ENCODE data around the gene IL11RA. TPM values are rescaled to one million over a fixed set of nuclear protein-coding genes. Genes with fewer than 3 reads are reported as not detected.

IL11RA gene
- total and polyA plus RNA-seq, 9 of the 15 experiments (the other 6 are each of a cell fraction or from before 2014, with no cell fraction given), result 0.11 to 5.8 (median 2.8) TPM

DNA sequence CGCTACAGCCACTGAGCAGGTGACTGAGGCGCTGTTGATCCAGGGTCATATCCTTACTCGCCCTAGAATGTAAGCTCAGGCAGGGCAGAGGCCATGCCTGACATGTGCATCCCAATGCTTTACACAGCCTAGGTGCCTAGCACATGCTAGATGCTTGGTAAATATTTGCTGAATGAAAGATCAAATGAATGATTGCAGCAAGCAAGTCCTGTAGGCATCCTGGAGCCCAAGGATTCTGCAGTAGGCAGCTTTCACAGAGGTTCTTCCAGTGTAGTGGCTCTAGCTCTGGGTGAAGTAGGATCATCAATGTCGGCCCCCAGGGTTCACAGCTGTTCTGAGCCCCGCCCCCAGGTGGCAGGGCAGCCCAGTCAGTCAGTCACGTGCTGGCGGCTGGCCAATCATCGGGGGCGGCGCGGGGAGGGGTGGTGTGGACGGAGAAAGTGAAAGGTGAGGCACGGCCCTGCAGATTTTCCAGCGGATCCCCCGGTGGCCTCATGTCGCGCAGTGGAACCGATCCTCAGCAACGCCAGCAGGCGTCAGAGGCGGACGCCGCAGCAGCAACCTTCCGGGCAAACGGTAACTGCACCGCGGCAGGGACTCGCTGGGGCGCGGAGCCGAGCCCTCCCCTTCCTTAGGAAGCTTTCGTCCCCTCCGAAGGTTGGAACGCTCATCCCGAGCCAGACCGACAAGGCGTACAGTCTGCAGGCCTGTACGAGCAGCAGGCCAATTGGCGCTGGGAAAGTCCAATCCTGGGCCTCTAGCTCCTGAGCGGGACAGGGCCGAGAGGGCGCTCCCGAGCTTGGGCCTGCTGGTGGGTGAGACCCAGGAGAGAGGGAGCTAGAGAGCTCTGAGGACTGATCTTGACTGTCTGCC, 5.5 kb upstream of the IL11RA start, which contains the start of gene GALT (continued):
- no peak for TF ChIP-seq ZNF589 (CRISPR knock-in tag; IDR thresholded peaks at IDR 0.05; ENCODE audit: low read depth)
- TF ChIP-seq, protein P1, sequence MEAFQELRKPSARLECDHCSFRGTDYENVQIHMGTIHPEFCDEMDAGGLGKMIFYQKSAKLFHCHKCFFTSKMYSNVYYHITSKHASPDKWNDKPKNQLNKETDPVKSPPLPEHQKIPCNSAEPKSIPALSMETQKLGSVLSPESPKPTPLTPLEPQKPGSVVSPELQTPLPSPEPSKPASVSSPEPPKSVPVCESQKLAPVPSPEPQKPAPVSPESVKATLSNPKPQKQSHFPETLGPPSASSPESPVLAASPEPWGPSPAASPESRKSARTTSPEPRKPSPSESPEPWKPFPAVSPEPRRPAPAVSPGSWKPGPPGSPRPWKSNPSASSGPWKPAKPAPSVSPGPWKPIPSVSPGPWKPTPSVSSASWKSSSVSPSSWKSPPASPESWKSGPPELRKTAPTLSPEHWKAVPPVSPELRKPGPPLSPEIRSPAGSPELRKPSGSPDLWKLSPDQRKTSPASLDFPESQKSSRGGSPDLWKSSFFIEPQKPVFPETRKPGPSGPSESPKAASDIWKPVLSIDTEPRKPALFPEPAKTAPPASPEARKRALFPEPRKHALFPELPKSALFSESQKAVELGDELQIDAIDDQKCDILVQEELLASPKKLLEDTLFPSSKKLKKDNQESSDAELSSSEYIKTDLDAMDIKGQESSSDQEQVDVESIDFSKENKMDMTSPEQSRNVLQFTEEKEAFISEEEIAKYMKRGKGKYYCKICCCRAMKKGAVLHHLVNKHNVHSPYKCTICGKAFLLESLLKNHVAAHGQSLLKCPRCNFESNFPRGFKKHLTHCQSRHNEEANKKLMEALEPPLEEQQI (IDR thresholded peaks at IDR 0.05), result no peak
- TF ChIP-seq RB1 (IDR thresholded peaks at IDR 0.05; ENCODE audit: low read depth), result no peak
- TF ChIP-seq NR3C1 (CRISPR knock-in tag; IDR thresholded peaks at IDR 0.05), result no peak
- TF ChIP-seq RAD21 (CRISPR knock-in tag; conservative IDR thresholded peaks at IDR 0.05 in 1 of 2, IDR thresholded peaks at IDR 0.05 in 1 of 2), result 0 out of 4 replicates have a peak, but pooled peaks of 1 of the 2 experiments have one; percentile 31
- no peak for TF ChIP-seq CBFB (CRISPR knock-in tag; IDR thresholded peaks at IDR 0.05)
- TF ChIP-seq, protein P2, sequence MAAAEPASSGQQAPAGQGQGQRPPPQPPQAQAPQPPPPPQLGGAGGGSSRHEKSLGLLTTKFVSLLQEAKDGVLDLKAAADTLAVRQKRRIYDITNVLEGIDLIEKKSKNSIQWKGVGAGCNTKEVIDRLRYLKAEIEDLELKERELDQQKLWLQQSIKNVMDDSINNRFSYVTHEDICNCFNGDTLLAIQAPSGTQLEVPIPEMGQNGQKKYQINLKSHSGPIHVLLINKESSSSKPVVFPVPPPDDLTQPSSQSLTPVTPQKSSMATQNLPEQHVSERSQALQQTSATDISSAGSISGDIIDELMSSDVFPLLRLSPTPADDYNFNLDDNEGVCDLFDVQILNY (CRISPR knock-in tag; IDR thresholded peaks at IDR 0.05), result no peak
- no peak for TF ChIP-seq BACH1 (tag; IDR thresholded peaks at IDR 0.05)
- no peak for TF ChIP-seq STAT5B (CRISPR knock-in tag; IDR thresholded peaks at IDR 0.05)
- no peak for TF ChIP-seq PYGO2 (tag; IDR thresholded peaks at IDR 0.05)
- TF ChIP-seq, protein P3, sequence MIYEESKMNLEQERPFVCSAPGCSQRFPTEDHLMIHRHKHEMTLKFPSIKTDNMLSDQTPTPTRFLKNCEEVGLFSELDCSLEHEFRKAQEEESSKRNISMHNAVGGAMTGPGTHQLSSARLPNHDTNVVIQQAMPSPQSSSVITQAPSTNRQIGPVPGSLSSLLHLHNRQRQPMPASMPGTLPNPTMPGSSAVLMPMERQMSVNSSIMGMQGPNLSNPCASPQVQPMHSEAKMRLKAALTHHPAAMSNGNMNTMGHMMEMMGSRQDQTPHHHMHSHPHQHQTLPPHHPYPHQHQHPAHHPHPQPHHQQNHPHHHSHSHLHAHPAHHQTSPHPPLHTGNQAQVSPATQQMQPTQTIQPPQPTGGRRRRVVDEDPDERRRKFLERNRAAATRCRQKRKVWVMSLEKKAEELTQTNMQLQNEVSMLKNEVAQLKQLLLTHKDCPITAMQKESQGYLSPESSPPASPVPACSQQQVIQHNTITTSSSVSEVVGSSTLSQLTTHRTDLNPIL (CRISPR knock-in tag; IDR thresholded peaks at IDR 0.05), result no peak
- no peak for TF ChIP-seq ZNF695 (CRISPR knock-in tag; IDR thresholded peaks at IDR 0.05)
- TF ChIP-seq FOXK1 (CRISPR knock-in tag; IDR thresholded peaks at IDR 0.05; ENCODE audit: borderline replicate concordance), result no peak
- no peak for TF ChIP-seq KLF6 (CRISPR knock-in tag; IDR thresholded peaks at IDR 0.05; ENCODE audit: borderline replicate concordance)
- TF ChIP-seq, protein P4, sequence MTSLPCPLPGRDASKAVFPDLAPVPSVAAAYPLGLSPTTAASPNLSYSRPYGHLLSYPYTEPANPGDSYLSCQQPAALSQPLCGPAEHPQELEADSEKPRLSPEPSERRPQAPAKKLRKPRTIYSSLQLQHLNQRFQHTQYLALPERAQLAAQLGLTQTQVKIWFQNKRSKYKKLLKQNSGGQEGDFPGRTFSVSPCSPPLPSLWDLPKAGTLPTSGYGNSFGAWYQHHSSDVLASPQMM (CRISPR knock-in tag; IDR thresholded peaks at IDR 0.05), result no peak
- TF ChIP-seq, protein P5, sequence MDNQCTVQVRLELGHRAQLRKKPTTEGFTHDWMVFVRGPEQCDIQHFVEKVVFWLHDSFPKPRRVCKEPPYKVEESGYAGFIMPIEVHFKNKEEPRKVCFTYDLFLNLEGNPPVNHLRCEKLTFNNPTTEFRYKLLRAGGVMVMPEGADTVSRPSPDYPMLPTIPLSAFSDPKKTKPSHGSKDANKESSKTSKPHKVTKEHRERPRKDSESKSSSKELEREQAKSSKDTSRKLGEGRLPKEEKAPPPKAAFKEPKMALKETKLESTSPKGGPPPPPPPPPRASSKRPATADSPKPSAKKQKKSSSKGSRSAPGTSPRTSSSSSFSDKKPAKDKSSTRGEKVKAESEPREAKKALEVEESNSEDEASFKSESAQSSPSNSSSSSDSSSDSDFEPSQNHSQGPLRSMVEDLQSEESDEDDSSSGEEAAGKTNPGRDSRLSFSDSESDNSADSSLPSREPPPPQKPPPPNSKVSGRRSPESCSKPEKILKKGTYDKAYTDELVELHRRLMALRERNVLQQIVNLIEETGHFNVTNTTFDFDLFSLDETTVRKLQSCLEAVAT (IDR thresholded peaks at IDR 0.05), result no peak
- no peak for TF ChIP-seq CEBPG (CRISPR knock-in tag; IDR thresholded peaks at IDR 0.05)
- no peak for TF ChIP-seq CEBPG (tag; conservative IDR thresholded peaks at IDR 0.05 in 1 of 2, IDR thresholded peaks at IDR 0.05 in 1 of 2)
- TF ChIP-seq EP300 (IDR thresholded peaks at IDR 0.05; ENCODE audit: low read length), result no peak
- TF ChIP-seq, protein P6, sequence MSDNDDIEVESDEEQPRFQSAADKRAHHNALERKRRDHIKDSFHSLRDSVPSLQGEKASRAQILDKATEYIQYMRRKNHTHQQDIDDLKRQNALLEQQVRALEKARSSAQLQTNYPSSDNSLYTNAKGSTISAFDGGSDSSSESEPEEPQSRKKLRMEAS (CRISPR knock-in tag; IDR thresholded peaks at IDR 0.05), result peak; percentile 84
- no peak for TF ChIP-seq KAT8 (IDR thresholded peaks at IDR 0.05; ENCODE audit: low read depth)
